Suprapubic skin (tissue), 4 donors: ENCODE measurements around the gene KMT2C. TPM values are rescaled to one million over a fixed set of nuclear protein-coding genes. Genes with fewer than 3 reads are reported as not detected.

Source experiments
- DNase-seq, 2 donors: peaks; one replicate each; pipeline ENCODE4 v3.0.0-alpha.2; 2019; ENCODE audit warnings: low spot score in 2 of 2
- H3K27ac ChIP-seq: fragments of 200-600 bp; sonication (generic); one replicate; pipeline ENCODE4 v1.5.1; 2019
- H3K27me3 ChIP-seq: fragments of 200-600 bp; sonication (generic); one replicate; pipeline ENCODE4 v1.5.1; 2019
- H3K36me3 ChIP-seq: fragments of 200-600 bp; sonication (generic); one replicate; pipeline ENCODE4 v1.5.1; 2019
- H3K4me1 ChIP-seq: fragments of 200-600 bp; sonication (generic); one replicate; pipeline ENCODE4 v1.5.1; 2019
- H3K4me3 ChIP-seq: fragments of 200-600 bp; sonication (generic); one replicate; pipeline ENCODE4 v1.5.1; 2019; ENCODE audit warnings: mild to moderate bottlenecking
- H3K9me3 ChIP-seq: fragments of 200-600 bp; sonication (generic); one replicate; pipeline ENCODE4 v1.5.1; 2019
- EP300 ChIP-seq: sonication (generic); formaldehyde crosslinking; IDR thresholded peaks from one replicate; pipeline ENCODE4 v1.6.1; 2017; ENCODE audit warnings: antibody characterized with exemption
- POLR2A ChIP-seq, 2 donors: fragments of 450-650 bp; IDR thresholded peaks; one replicate each; pipeline ENCODE4 v1.6.1; 2017; ENCODE audit warnings: antibody characterized with exemption in 2 of 2, mild to moderate bottlenecking in 2 of 2, moderate library complexity in 2 of 2
- POLR2AphosphoS5 ChIP-seq, 3 donors: sonication (generic); formaldehyde crosslinking; IDR thresholded peaks; one replicate each; pipeline ENCODE4 v1.6.1; 2017; ENCODE audit warnings: antibody characterized with exemption in 3 of 3
- WGBS: methylation state at CpG from one replicate; pipeline ENCODE4 v1.1.5; 2018; 5-methylcytosine and 5-hydroxymethylcytosine counted together
- total RNA-seq, 4 donors: library from RNA; depleted of rRNA; stranded (reverse); fragments of >200 nt; gene quantifications; one replicate each; pipeline ENCODE4 v1.1.0, GENCODE V29; 2016
- TF ChIP-seq, protein P1 (sequence below), 2 donors: fragments of 200-600 bp in 1 of 2; fragments of 450-650 bp in 1 of 2; sonication (generic) in 1 of 2; IDR thresholded peaks; one replicate each; pipeline ENCODE4 v1.5.1; 2016 to 2019; ENCODE audit warnings: antibody characterized with exemption in 2 of 2, mild to moderate bottlenecking in 1 of 2, moderate library complexity in 1 of 2

The KMT2C gene
- total RNA-seq, 4 donors from 2014 or later, result 61.2 to 144 (median 93.3) TPM

DNA sequence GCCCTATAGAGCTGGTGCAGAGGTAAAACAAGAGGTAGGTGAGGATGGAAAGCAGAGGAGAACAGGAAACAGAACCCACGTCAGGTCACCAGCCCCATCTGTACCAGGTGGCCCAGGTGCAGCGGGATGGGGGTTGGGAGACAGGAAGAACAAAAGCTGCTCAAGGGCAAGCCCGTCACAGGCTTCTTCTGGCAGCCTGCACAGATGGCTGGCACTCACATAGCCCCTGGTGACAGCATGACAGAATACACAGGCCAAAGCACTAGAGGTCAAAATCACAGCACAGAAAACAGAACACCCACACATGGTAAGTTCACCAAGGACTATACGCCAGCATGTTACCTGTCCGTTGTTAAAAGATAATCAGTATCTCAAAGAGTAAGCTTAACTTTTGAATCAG, 283.5 kb downstream of the KMT2C start:
- Histone ChIP-seq H3K27ac (no peak overlapping the region), H3K27me3 (no peaks in the 10 kb centered on the region), H3K9me3 (no peaks in the 10 kb centered on the region), H3K4me3 (no peak overlapping the region), H3K36me3 (peaks cover 96% of the 10 kb centered on the region), H3K4me1 (no peaks in the 10 kb centered on the region)
- 94% methylated on average over 5 of the region's 5 CpGs for WGBS
- DNase-seq, result no peak
- TF ChIP-seq POLR2A (IDR thresholded peaks at IDR 0.05) (no peak), POLR2AphosphoS5 (IDR thresholded peaks at IDR 0.05) (no peak), EP300 (no peak)
- TF ChIP-seq, protein P1, sequence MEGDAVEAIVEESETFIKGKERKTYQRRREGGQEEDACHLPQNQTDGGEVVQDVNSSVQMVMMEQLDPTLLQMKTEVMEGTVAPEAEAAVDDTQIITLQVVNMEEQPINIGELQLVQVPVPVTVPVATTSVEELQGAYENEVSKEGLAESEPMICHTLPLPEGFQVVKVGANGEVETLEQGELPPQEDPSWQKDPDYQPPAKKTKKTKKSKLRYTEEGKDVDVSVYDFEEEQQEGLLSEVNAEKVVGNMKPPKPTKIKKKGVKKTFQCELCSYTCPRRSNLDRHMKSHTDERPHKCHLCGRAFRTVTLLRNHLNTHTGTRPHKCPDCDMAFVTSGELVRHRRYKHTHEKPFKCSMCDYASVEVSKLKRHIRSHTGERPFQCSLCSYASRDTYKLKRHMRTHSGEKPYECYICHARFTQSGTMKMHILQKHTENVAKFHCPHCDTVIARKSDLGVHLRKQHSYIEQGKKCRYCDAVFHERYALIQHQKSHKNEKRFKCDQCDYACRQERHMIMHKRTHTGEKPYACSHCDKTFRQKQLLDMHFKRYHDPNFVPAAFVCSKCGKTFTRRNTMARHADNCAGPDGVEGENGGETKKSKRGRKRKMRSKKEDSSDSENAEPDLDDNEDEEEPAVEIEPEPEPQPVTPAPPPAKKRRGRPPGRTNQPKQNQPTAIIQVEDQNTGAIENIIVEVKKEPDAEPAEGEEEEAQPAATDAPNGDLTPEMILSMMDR (IDR thresholded peaks at IDR 0.05), result no peak

DNA sequence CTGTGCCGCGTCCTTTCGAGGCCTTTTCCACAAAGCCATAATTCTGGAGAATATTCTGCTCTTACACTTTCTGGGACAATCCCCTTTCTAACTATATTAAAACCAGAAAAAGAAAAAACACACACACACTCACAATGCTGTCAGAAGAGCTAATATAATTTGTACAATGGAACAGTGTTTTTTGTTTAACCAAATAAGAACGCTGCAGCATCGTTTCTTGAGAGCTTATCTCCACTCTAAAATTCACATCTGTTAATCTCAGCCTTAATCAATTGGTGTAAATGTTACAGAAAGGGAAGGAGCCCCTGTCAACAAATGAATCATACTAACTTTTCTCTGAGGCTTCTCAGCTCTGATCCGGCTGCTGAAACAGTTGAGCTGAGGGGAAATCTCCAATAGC, 286.4 kb downstream of the KMT2C start:
- Histone ChIP-seq H3K4me1 (peaks cover 6% of the 10 kb centered on the region), H3K36me3 (peaks cover 93% of the 10 kb centered on the region), H3K27me3 (no peaks in the 10 kb centered on the region), H3K4me3 (no peak overlapping the region), H3K27ac (no peak overlapping the region), H3K9me3 (no peaks in the 10 kb centered on the region)
- DNase-seq, result no peak
- TF ChIP-seq, protein P1 (IDR thresholded peaks at IDR 0.05), result no peak
- TF ChIP-seq POLR2AphosphoS5 (IDR thresholded peaks at IDR 0.05) (no peak), POLR2A (IDR thresholded peaks at IDR 0.05) (no peak), EP300 (no peak)
- 85% methylated on average over 6 of the region's 6 CpGs for WGBS

DNA sequence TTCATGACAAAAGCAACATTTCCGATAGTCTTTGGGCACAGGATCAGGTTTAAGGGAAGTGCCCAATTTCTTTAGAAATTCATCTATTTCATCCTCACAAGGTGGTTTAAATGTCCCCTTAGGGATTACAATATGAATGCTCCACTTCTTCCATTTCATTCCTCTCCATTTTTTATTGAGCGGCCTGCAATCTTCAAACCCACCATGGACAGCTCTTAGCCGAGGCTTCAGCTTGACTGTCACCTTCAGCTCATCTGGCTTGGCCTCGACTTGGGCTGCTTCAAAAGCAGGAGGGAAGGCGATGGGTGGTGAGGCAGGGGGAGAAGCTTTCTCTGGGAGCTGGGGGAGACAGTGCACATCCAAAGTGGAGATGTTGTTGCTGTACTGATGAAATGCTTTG, 287.1 kb downstream of the KMT2C start:
- H3K9me3 ChIP-seq, result no peaks in the 10 kb centered on the region
- 94% methylated on average over 5 of the region's 5 CpGs for WGBS
- H3K4me3 ChIP-seq, result no peak overlapping the region
- no peak for TF ChIP-seq POLR2AphosphoS5 (IDR thresholded peaks at IDR 0.05)
- no peak for TF ChIP-seq POLR2A (IDR thresholded peaks at IDR 0.05)
- TF ChIP-seq, protein P1 (IDR thresholded peaks at IDR 0.05), result no peak
- TF ChIP-seq EP300, result no peak
- peaks cover 93% of the 10 kb centered on the region for H3K36me3 ChIP-seq
- H3K27ac ChIP-seq, result no peak overlapping the region
- peaks cover 6% of the 10 kb centered on the region for H3K4me1 ChIP-seq
- no peak for DNase-seq
- H3K27me3 ChIP-seq, result no peaks in the 10 kb centered on the region

GRCh38 chr7:152145853-152146466, 289.8 kb downstream of the KMT2C start:
- H3K36me3 ChIP-seq, result peaks cover 80% of the 10 kb centered on the region
- TF ChIP-seq POLR2AphosphoS5 (IDR thresholded peaks at IDR 0.05), result no peak
- no peak for TF ChIP-seq EP300
- TF ChIP-seq, protein P1 (IDR thresholded peaks at IDR 0.05), result peak; percentile 17 to 52
- TF ChIP-seq POLR2A (IDR thresholded peaks at IDR 0.05), result no peak
- no peak overlapping the region for H3K27ac ChIP-seq
- no peaks in the 10 kb centered on the region for H3K9me3 ChIP-seq
- no peaks in the 10 kb centered on the region for H3K27me3 ChIP-seq
- peaks cover 6% of the 10 kb centered on the region for H3K4me1 ChIP-seq
- 36% methylated on average over 2 of the region's 4 CpGs for WGBS
- DNase-seq, result no peak
- H3K4me3 ChIP-seq, result no peak overlapping the region

DNA sequence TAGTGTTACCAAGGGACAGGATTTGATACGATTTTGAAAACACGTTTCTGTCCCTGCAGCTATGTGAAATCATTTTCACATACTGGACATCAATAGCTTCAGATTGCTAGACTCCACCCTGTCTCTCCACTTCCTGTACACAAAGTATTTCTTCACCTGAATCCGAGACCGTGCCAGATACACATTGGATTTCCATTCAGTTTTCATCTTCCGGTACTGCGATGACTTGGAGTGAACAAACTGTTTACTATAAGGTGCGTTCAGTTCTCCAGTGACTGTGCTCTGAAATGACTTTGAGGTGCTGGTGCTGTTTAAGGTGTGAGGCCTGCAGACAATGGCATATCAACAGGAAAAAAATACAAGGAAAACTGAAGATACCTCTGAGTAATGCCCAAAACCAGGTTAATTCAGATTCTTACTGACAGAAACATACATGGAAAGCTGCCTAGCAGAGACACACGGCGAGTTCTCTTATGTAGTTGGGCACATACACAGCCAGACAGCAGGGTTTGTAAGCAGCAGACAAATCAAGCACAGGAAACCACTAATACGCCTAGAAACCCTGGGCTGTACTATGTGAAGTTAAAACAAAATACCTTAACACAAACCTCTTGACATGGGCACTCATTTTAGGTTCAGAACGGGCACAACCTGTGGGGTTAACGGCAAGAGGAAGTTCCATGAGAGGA, 291.1 kb downstream of the KMT2C start:
- H3K27me3 ChIP-seq, result no peaks in the 10 kb centered on the region
- TF ChIP-seq POLR2A (IDR thresholded peaks at IDR 0.05), result no peak
- TF ChIP-seq, protein P1 (IDR thresholded peaks at IDR 0.05), result no peak
- TF ChIP-seq POLR2AphosphoS5 (IDR thresholded peaks at IDR 0.05), result no peak
- TF ChIP-seq EP300, result no peak
- H3K27ac ChIP-seq, result no peak overlapping the region
- peaks cover 77% of the 10 kb centered on the region for H3K36me3 ChIP-seq
- H3K4me3 ChIP-seq, result no peak overlapping the region
- no peak for DNase-seq
- H3K9me3 ChIP-seq, result no peaks in the 10 kb centered on the region
- H3K4me1 ChIP-seq, result peaks cover 6% of the 10 kb centered on the region
- 70% methylated on average over 12 of the region's 12 CpGs for WGBS
